WI38 (cell line): ENCODE measurements around the gene AHCYL2.

Experiments used
- H3K4me3 ChIP-seq: 2 replicates; pipeline ENCODE4 v1.5.1; 2011; ENCODE audit warnings: low read depth, mild to moderate bottlenecking, control low read depth, low read length
- CTCF ChIP-seq: IDR thresholded peaks from 2 replicates; pipeline ENCODE4 v1.5.1; 2012; ENCODE audit warnings: low read depth, mild to moderate bottlenecking, control low read depth, low read length

The AHCYL2 gene

GRCh38 chr7:129224251-129225205 is at the start of gene AHCYL2:
TSS of gene AHCYL2 (plus strand) at chr7:129225030.
- no peak for TF ChIP-seq CTCF
- peak within 1 kb of the TSS; percentile 78 for H3K4me3 ChIP-seq

- no peak overlapping the region for H3K4me3 ChIP-seq
- TF ChIP-seq CTCF = no peak
These were observed 47.7 kb upstream of the AHCYL2 start for GRCh38 chr7:129176916-129177710.

- TF ChIP-seq CTCF = no peak
- H3K4me3 ChIP-seq = no peak overlapping the region
These were observed 39.7 kb upstream of the AHCYL2 start for GRCh38 chr7:129184981-129185670.

- TF ChIP-seq CTCF = no peak
- no peak overlapping the region for H3K4me3 ChIP-seq
These were observed 38.0 kb upstream of the AHCYL2 start for GRCh38 chr7:129186749-129187260.

GRCh38 chr7:129187681-129188371 is 37.0 kb upstream of the AHCYL2 start:
- TF ChIP-seq CTCF = no peak
- peak overlapping the region; percentile 51 for H3K4me3 ChIP-seq

GRCh38 chr7:129188372-129188891 is 36.4 kb upstream of the AHCYL2 start, which contains the start of gene SMO:
TSS of gene SMO (plus strand) at chr7:129188633. CDS start at chr7:129189152, 519 bp downstream.
- peak within 1 kb of the TSS; percentile 51 for H3K4me3 ChIP-seq
- no peak for TF ChIP-seq CTCF
